NCI-H345 (cell line): ENCODE measurements around the gene B3GNT5.

Experiments used
- DNase-seq: peaks from one replicate; lab custom pipeline; 2025; lab: John Stamatoyannopoulos, UW

B3GNT5 gene

GRCh38 chr3:183265834-183266417 is 12.9 kb downstream of the B3GNT5 start:
- DNase-seq = peak; percentile 23

DNA sequence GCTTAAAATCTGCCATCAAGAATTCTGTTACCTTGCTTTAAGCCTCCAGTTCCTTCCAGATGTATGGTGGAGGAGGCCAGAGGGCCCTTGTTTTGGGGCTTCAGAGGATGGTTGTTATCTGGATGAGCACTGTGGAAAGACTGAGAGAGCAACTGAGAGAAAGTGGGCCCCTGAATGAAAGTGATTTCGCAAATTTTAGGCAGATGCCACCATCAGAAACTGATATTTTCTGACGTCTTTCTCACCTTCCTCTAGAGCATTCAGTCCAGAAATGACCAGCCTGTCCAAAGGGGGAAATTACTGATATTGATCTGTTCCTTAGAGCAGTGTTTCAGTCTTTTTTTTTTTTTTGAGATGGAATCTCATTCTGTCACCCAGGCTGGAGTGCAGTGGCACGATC is 13.4 kb downstream of the B3GNT5 start:
- no peak for DNase-seq

DNA sequence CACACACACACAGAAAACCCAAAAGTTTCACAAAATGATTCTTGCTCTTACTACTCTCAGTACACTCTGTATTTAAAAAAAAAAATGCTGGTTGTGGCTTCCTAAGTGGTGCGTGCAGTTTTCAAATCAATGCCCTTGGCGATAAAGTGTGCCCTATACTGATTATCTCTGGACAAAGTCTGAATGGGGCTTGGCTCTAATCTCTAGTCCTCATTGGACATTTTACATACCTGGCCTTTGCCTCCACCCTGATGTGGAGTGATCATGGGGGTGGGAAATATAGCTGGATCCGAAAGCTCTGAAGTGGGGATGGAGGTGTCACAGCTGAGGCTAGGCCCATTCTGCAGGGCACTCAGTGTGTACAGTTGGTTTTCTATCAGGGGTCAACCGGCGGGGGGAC is 14.1 kb downstream of the B3GNT5 start:
- DNase-seq = no peak

DNA sequence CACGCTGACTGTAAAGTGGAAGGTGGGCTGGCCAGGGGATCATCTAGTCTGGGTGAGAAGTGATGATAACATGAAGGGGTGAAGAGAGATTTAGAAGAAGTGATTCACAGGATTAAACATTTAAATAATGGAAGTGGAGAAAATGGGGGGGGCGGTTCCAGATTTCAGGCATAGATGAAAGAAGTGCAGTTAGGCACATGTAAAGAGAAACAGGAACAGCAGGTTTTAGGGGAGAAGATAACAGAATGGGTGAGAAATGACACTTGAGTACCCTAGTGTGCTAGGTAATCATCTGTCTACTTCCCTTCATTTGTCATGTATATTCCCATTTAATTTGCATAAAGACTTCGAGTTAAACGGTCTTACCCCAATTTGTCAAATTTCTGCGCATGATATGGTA is 15.3 kb downstream of the B3GNT5 start:
- DNase-seq = no peak

- no peak for DNase-seq
Measured at GRCh38 chr3:183269345-183269744, 16.3 kb downstream of the B3GNT5 start.

DNA sequence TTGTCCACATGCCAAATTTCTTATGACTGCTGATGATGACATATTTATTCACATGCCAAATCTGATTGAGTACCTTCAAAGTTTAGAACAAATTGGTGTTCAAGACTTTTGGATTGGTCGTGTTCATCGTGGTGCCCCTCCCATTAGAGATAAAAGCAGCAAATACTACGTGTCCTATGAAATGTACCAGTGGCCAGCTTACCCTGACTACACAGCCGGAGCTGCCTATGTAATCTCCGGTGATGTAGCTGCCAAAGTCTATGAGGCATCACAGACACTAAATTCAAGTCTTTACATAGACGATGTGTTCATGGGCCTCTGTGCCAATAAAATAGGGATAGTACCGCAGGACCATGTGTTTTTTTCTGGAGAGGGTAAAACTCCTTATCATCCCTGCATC is 17.3 kb downstream of the B3GNT5 start:
- DNase-seq = no peak

- DNase-seq = no peak
Measured at GRCh38 chr3:183272142-183272541, 19.1 kb downstream of the B3GNT5 start.

DNA sequence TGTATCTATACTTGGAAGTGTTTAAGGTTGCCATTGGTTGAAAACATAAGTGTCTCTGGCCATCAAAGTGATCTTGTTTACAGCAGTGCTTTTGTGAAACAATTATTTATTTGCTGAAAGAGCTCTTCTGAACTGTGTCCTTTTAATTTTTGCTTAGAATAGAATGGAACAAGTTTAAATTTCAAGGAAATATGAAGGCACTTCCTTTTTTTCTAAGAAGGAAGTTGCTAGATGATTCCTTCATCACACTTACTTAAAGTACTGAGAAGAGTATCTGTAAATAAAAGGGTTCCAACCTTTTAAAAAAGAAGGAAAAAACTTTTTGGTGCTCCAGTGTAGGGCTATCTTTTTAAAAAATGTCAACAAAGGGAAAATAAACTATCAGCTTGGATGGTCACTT is 19.7 kb downstream of the B3GNT5 start:
- no peak for DNase-seq

DNA sequence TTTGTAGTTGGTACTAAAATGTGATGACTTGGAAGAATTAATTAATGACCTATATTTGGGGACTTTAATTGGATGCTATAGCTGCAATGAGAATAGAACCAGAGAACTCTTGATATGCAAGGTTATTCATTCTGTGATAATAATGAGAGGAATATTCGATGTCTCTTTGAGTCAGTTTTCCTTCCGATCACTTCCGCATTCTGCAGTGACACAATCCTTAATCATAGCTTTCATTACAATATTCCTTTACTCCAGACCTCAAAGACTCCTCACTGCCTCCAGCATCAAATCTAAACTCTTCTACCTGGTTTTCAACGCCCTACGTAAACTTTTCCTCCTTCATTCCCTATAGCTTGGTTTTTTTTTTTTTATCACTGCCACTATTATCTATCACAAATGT is 21.6 kb downstream of the B3GNT5 start:
- DNase-seq = no peak

GRCh38 chr3:183275418-183275817 is 22.4 kb downstream of the B3GNT5 start:
- no peak for DNase-seq

DNA sequence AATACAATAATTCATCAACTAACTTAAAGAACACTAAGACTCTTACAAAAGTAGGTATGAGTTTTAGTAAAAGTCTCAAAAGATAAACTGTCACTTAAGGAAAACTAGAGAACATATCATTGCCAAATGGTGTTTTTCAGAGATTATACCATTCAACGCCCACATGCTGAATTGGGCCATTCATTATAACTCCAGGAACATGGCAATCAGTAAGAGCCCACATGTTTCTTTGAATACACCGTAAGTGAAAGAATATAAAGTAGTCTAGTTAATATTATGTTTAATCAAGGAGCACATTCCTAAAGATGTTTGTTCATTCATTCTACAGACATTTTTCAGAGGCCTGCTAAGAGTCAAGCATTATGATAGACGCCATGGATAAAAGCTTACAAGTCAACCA is 22.9 kb downstream of the B3GNT5 start:
- DNase-seq = no peak

DNA sequence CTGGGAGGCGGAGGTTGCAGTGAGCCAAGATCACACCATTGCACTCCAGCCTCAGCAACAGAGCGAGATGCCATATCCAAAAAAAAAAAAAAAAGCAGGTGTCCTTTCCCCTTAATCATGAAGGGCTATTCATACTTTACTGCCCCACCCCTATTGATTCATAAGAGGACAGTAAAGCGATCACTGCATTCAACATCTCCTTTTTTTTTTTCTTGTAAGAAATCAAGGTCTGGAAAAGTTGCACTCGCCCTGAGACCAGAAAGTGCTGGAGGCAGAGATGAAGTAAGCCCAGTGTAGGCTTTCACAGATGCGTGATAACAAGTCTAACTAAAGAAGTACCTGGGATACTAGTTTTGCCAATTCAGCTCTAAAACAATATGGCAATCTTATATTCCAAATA is 24.2 kb downstream of the B3GNT5 start:
- DNase-seq = no peak

GRCh38 chr3:183278479-183279088 is 25.5 kb downstream of the B3GNT5 start:
- DNase-seq = no peak

GRCh38 chr3:183279371-183279770 is 26.3 kb downstream of the B3GNT5 start:
- DNase-seq = no peak

DNA sequence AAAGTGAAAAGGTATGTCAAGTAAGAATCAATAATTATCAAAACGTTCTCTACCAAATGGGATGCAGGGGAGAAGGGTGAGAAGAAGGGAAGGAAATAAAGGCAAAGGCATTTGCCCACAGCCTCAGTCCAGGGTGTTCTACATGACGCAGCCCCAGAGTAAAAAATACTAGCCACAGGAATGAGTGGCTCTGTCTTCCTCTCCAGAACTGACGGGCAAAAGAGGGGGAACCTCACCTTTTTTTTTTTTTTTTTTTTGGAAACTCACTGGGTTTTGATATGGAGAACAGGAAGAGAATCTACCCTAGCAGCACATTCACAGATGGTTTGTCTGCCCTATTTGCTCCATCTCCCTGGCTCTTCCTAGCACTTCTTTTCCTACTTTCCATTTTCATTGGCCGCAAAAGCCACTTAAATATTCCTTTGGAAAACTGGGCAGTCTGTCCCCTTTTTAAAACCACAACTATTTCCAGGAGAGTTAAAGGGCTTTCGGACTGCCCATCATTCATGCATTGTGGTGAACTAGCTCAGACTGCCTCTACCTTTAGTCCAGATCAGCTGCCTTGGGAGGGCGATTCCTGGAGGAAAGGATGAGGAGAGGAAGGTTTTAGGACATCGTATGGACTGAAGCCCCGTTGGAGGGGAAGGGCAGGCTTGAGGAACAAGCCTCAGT is 28.2 kb downstream of the B3GNT5 start:
- DNase-seq = no peak

DNA sequence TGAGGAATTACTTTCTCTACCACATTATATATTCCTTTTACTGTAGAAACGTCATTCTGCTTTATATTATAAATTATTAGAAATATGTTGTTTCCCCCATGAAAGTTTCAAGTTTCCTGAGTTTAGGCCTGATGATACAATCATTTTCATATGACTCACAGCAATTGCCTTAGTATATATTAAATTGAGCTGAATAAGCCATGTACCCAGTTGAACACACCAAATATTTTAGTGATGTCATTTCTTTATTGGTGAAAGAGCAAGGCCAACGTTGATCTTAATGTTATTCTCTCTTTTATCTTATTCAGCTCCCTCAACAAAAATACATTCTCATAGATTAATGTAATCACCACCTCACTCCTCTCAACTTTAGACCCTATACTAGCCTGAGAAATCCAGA is 30.8 kb downstream of the B3GNT5 start:
- no peak for DNase-seq

DNA sequence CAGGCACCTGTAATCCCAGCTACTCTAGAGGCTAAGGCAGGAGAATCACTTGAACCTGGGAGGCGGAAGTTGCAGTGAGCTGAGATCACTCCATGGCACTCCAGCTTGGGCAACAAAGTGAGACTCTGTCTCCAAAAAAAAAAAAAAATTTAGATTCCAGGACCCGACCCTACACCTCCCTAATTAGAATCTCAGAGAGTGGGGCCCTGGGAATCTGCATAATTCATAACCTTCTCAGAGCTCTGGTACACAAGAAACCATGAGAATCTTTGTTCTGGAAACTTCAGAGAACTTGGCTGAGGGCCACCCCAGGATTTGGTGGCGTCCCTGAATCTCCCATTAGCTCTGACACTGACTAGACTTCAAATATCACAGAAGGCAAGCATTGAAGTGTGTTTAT is 31.5 kb downstream of the B3GNT5 start:
- no peak for DNase-seq

DNA sequence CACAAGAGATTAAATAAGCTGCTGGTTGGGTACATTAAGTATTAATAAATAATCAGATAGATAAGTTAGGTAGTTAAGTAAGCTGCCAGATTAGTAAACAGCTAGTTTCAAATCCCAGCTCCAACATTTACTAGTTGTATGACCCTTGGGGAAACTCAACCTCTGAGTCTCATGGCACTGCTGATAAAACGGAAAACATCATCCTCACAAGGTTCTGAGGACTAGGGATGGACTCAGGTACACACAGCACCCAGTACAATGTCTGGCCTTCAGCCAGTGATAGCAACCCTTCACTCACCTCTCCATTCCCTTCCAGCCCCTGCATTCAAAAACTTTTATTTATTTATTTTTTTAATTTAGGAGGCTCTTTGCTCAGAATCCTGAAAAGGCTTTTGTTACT is 32.3 kb downstream of the B3GNT5 start:
- DNase-seq = no peak

GRCh38 chr3:183285828-183286457 is 32.9 kb downstream of the B3GNT5 start:
- no peak for DNase-seq

DNA sequence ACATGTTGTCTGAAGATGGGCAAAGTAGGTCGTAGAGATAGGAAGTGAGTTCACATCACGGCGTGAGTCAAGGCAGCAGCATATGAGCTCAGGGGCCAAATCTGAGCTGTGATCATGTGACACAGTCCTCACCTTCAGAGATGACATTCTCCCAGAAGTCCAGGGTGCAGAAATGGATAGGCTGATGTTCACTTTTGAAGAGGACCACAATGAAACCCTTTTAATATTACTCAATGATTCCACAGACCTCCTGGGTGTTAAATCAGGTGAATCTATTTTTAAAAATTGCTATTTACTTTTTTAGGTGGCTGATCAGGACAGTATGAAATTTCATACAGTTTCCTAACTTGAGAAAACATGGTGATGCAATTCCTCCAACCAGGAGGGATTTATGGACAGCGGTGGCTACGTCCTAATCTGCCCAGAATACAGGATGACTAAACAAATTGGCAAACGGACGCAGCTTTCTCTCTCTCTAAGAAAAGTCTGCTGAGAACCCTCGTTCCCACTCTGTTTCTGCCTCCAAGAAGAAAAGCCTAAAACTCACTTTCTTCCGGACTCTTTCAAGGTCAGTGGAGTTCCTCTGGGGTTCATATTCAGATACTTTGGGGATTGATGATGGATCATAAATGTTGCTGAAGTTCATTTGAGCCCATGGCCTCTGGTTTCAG is 34.4 kb downstream of the B3GNT5 start:
- DNase-seq = no peak

- no peak for DNase-seq
Measured at GRCh38 chr3:183288117-183288516, 35.1 kb downstream of the B3GNT5 start.

- no peak for DNase-seq
Measured at GRCh38 chr3:183290216-183290615, 37.2 kb downstream of the B3GNT5 start.
